K562 (cell line): ENCODE data around the gene VSIG10L2. TPM values are rescaled to one million over a fixed set of nuclear protein-coding genes. Genes with fewer than 3 reads are reported as not detected.

ENCODE experiments used
- ATAC-seq: fragments of 200-7000 bp; cut with Tn5 transposase; 3 replicates; pipeline ENCODE4 v1.9.1; 2020; ENCODE audit warnings: moderate library complexity
- BruUV-seq: library from RNA; stranded (reverse); fragments of 400-500 nt; replicated peaks from 2 replicates; lab custom pipeline; 2021; lab: Mats Ljungman, UMichigan
- CTCF ChIA-PET: fragments of 300-600 bp; formaldehyde crosslinking; extraction: SDS; loops from one replicate; lab custom pipeline; 2021; ENCODE audit warnings: low intra/inter-chr PET ratio; lab: Yijun Ruan, JAX
- POLR2A ChIA-PET: fragments of 300-600, 350-650 bp; sonication (Branson Sonifier 250); formaldehyde crosslinking; extraction: SDS; loops from one replicate; lab custom pipeline; 2021; ENCODE audit warnings: antibody characterized with exemption, inconsistent platforms; lab: Yijun Ruan, JAX
- DNase-seq, 4 experiments: peaks; one replicate each; pipeline versions ENCODE4 v3.0.0 to v3.0.0-alpha.2; 2011 to 2018; ENCODE audit warnings: low spot score in 3 of 4, mixed read lengths in 3 of 4; ENCODE audit errors: extremely low read depth in 1 of 4
- FAIRE-seq: peaks from 2 replicates; lab custom pipeline; 2011; peaks lifted over from hg19 to GRCh38; lab: Jason Lieb, UNC
- H2AFZ ChIP-seq: 2 replicates; pipeline ENCODE4 v1.6.0; 2011; ENCODE audit warnings: low read depth, low read length, control low read depth, inconsistent platforms
- H3K27ac ChIP-seq: fragments of 200-600 bp; 3 replicates; pipeline ENCODE4 v1.8.0; 2011; ENCODE audit warnings: low read depth, mild to moderate bottlenecking, control low read depth, inconsistent platforms, low read length, moderate library complexity, mixed read lengths; ENCODE audit errors: extremely low read depth
- H3K27me3 ChIP-seq, 2 experiments: fragments of 300-600 bp in 1 of 2; 2 replicates in 1 of 2; 3 replicates in 1 of 2; pipeline versions ENCODE4 v1.6.0 to v1.8.0; 2011; ENCODE audit warnings: inconsistent platforms in 2 of 2, low read length in 2 of 2, mild to moderate bottlenecking in 1 of 2, mixed read lengths in 1 of 2, moderate library complexity in 1 of 2; ENCODE audit not compliant: control insufficient read depth in 2 of 2, insufficient read depth in 2 of 2
- H3K36me3 ChIP-seq: fragments of 300-600 bp; 3 replicates; pipeline ENCODE4 v1.8.0; 2011; ENCODE audit warnings: mild to moderate bottlenecking, low read length, inconsistent platforms; ENCODE audit not compliant: control insufficient read depth, insufficient read depth
- H3K4me1 ChIP-seq, 2 experiments: fragments of 200-600 bp in 1 of 2; replicated peaks in 1 of 2; 2 replicates in 1 of 2; 3 replicates in 1 of 2; pipeline versions ENCODE4 v1.5.1 to v1.8.0; 2011; ENCODE audit warnings: inconsistent platforms in 2 of 2, low read length in 2 of 2, mild to moderate bottlenecking in 1 of 2, mixed read lengths in 1 of 2, moderate library complexity in 1 of 2; ENCODE audit not compliant: control insufficient read depth in 2 of 2, insufficient read depth in 2 of 2
- H3K4me2 ChIP-seq: 2 replicates; pipeline ENCODE4 v1.6.1; 2011; ENCODE audit warnings: low read length, control low read depth, inconsistent platforms, mixed read lengths; ENCODE audit not compliant: insufficient read depth
- H3K4me3 ChIP-seq: fragments of 200-600 bp; sonication (generic), shearing (Covaris generic); 2 replicates; pipeline ENCODE4 v1.5.1; 2016; ENCODE audit warnings: control low read depth, inconsistent platforms
- H3K79me2 ChIP-seq: fragments of 200-600 bp; 3 replicates; pipeline ENCODE4 v1.8.0; 2011; ENCODE audit warnings: low read length, inconsistent platforms; ENCODE audit not compliant: control insufficient read depth, insufficient read depth
- H3K9ac ChIP-seq, 2 experiments: 2 replicates each; pipeline versions ENCODE4 v1.6.0 to v1.6.1; 2011; ENCODE audit warnings: low read depth in 2 of 2, low read length in 2 of 2, control low read depth in 1 of 2, inconsistent platforms in 1 of 2, mild to moderate bottlenecking in 1 of 2, mixed read lengths in 1 of 2; ENCODE audit not compliant: insufficient read depth in 1 of 2
- H3K9me1 ChIP-seq: one replicate; pipeline ENCODE4 v1.6.0; 2011; ENCODE audit warnings: inconsistent platforms, mild to moderate bottlenecking, low read length, moderate library complexity; ENCODE audit not compliant: control insufficient read depth, insufficient read depth
- H3K9me3 ChIP-seq: replicated peaks from 2 replicates; pipeline ENCODE4 v1.5.1; 2011; ENCODE audit warnings: low read depth, low read length, inconsistent platforms; ENCODE audit not compliant: control insufficient read depth, insufficient read depth
- H4K20me1 ChIP-seq: replicated peaks from 2 replicates; pipeline ENCODE4 v1.6.1; 2011; ENCODE audit warnings: low read length, inconsistent platforms, mixed read lengths; ENCODE audit not compliant: control insufficient read depth, insufficient read depth
- CHD7 ChIP-seq: fragments of 200-600 bp; sonication (generic); IDR thresholded peaks from one replicate; pipeline ENCODE4 v1.6.1; 2012; ENCODE audit warnings: mild to moderate bottlenecking, low read depth, low read length, inconsistent platforms
- ETS1 ChIP-seq: conservative IDR thresholded peaks from 2 replicates; pipeline ENCODE4 v1.6.1; 2011; ENCODE audit warnings: low read depth, mild to moderate bottlenecking, low read length; ENCODE audit not compliant: control insufficient read depth
- EZH2 ChIP-seq: IDR thresholded peaks from 2 replicates; pipeline ENCODE4 v1.6.1; 2012; ENCODE audit warnings: low read depth, mild to moderate bottlenecking, inconsistent platforms, low read length, borderline replicate concordance
- ILK ChIP-seq: fragments of 450-650 bp; IDR thresholded peaks from 2 replicates; pipeline ENCODE4 v1.6.1; 2016; ENCODE audit warnings: missing genetic modification characterization, low read depth, mild to moderate bottlenecking, missing compliant biosample characterization, moderate library complexity, borderline replicate concordance
- KDM1A ChIP-seq, 2 experiments: fragments of 450-650 bp; IDR thresholded peaks; 2 replicates each; pipeline ENCODE4 v1.6.1; 2016; ENCODE audit warnings: mild to moderate bottlenecking in 2 of 2
- PHF20 ChIP-seq: fragments of 450-650 bp; IDR thresholded peaks from 2 replicates; pipeline ENCODE4 v1.6.1; 2018; ENCODE audit not compliant: partially characterized antibody
- RB1 ChIP-seq: fragments of 450-650 bp; IDR thresholded peaks from 2 replicates; pipeline ENCODE4 v1.6.1; 2017; ENCODE audit warnings: low read depth, mild to moderate bottlenecking
- SRSF9 ChIP-seq: fragments of 200-400 bp; formaldehyde crosslinking; IDR thresholded peaks from 2 replicates; pipeline ENCODE4 v1.6.1; 2017; ENCODE audit warnings: low read depth, low read length, borderline replicate concordance
- WGBS: fragments of 100-300 bp; shearing (Covaris generic); methylation state at CpG from one replicate; pipeline ENCODE4 v1.1.6; 2016; ENCODE audit warnings: low coverage, mixed read lengths; ENCODE audit not compliant: insufficient coverage; ENCODE audit errors: missing lambda C conversion rate; 5-methylcytosine and 5-hydroxymethylcytosine counted together
- in situ Hi-C: fragments of 300-500 bp; cut with MboI; formaldehyde crosslinking; loops from 4 replicates; pipeline ENCODE4 v1.15.0; 2018; ENCODE audit warnings: inconsistent platforms, mixed read lengths
- intact Hi-C: fragments of 100-400 bp; cut with micrococcal nuclease; formaldehyde crosslinking; loops from 2 replicates; pipeline ENCODE4 v1.14.2; 2022
- polyA plus RNA-seq, 8 experiments: library from polyadenylated mRNA; depleted of rRNA in 4 of 8; stranded (reverse) in 5 of 8; unstranded in 3 of 8; fragments of >200 nt; fragmentation: Nextera tagmentation in 2 of 8; fragmentation: Illumina TruSeq in 1 of 8; extraction: Ambion mirVana in 2 of 8; extraction: Trizol in 1 of 8; gene quantifications; 2 replicates each; pipeline versions ENCODE4 v1.2.1 to v1.2.3, GENCODE V29; 2011 to 2014; ENCODE audit warnings: inconsistent platforms in 1 of 8, missing spikeins in 1 of 8
- total RNA-seq, 7 experiments: library from RNA; depleted of rRNA in 6 of 7; stranded (reverse); fragments of >200 nt in 6 of 7; fragmentation: Illumina TruSeq in 2 of 7; extraction: Trizol in 2 of 7; gene quantifications; 2 replicates each; pipeline versions ENCODE4 v1.2.1 to v1.2.3, GENCODE V29; 2011 to 2021; ENCODE audit warnings: low replicate concordance in 1 of 7

Gene VSIG10L2
- total and polyA plus RNA-seq, 9 of the 15 experiments (the other 6 are each of a cell fraction or from before 2014, with no cell fraction given) = not detected

GRCh38 chr11:125923633-125924032, 22.2 kb upstream of the VSIG10L2 start:
- Histone ChIP-seq H3K4me2 (no peak overlapping the region), H3K9ac (no peak overlapping the region), H3K27ac (no peak overlapping the region), H3K9me1 (no peaks in the 10 kb centered on the region), H3K4me1 (no peaks in the 10 kb centered on the region), H3K9me3 (no peaks in the 10 kb centered on the region), H3K36me3 (no peaks in the 10 kb centered on the region), H3K4me3 (no peak overlapping the region), H4K20me1 (no peaks in the 10 kb centered on the region; the same call in 1 of the 2 replicates), H3K27me3 (peaks cover 40 to 63% of the 10 kb centered on the region in 2 experiments), H3K79me2 (no peaks in the 10 kb centered on the region), H2AFZ (no peak overlapping the region)
- POLR2A ChIA-PET = interaction anchor here (1.0 kb wide), 1 partner anchor 180 kb away, joined by 3 read pairs; no protein-coding TSS in a partner anchor
- no peak for DNase-seq
- TF ChIP-seq KDM1A (IDR thresholded peaks at IDR 0.05) = no peak
- no peak for TF ChIP-seq SRSF9
- TF ChIP-seq PHF20 = no peak
- TF ChIP-seq EZH2 = no peak
- TF ChIP-seq RB1 = no peak
- TF ChIP-seq ILK (tag) = no peak
- TF ChIP-seq CHD7 = no peak
- TF ChIP-seq ETS1 = no peak
- BruUV-seq = no TSS peak
- no peak for FAIRE-seq
- intact Hi-C loops (loop anchor here (1.0 to 10.0 kb wide), 3 partner anchors 131 to 384 kb away; no protein-coding TSS in a partner anchor), in situ Hi-C loops (loop anchor here (5.0 kb wide), 1 partner anchor 274 kb away; no protein-coding TSS in a partner anchor)
- no peak for ATAC-seq
- CTCF ChIA-PET = interaction anchor here (3.0 kb wide), 1 partner anchor 270 kb away, joined by 36 read pairs; no protein-coding TSS in a partner anchor
- 26% methylated on average over 8 of the region's 8 CpGs for WGBS
